GF-D8 (cell line): ENCODE results near the gene SCART1.
"Not testable (repeated sequence)": the region's sequence is repeated elsewhere in the genome, so short reads cannot be mapped to it uniquely, and the experiment has no call there.

Experiments
- DNase-seq: peaks from one replicate; lab custom pipeline; 2025; lab: John Stamatoyannopoulos, UW

The SCART1 gene

DNA sequence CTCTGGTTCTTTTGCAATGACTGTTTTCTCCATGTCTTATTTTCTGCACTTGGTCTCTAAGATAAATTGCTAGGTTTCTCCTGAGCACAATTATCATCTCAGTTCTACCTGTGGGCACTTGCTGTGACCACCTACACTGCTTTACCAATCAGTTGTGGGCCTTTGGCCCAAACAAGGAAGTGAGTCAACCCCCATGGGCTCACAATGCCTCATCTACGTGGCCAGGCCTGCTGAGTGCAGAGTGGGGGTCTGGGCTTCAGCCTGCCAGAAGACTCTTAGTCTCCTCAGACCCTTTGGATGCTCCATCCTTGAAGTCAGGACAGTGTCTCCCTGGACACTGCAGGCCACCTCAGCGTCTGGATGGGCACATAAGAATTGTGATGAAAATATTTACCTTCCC lies 20.3 kb downstream of the SCART1 start:
- no peak for DNase-seq

- DNase-seq = no peak
Measured at GRCh38 chr10:133474665-133475424, 21.1 kb downstream of the SCART1 start.

DNA sequence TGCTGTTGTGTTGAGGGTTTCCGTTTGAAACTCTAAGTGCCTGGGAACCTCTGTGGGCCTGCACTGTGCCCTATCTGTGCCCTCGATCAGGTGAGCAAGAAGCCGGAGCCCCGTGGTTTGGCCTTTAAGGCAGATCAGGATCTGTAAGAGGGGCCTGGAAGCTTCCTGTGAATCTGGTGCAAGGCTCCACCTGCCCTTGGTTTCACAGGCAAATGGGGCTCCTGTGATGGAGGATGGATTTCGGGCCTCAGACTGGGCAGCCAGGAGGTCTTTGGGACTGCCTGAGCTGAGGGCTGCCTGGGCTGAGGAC lies 21.6 kb downstream of the SCART1 start:
- DNase-seq = no peak

GRCh38 chr10:133475821-133476640 lies 22.3 kb downstream of the SCART1 start:
- DNase-seq = no peak

DNA sequence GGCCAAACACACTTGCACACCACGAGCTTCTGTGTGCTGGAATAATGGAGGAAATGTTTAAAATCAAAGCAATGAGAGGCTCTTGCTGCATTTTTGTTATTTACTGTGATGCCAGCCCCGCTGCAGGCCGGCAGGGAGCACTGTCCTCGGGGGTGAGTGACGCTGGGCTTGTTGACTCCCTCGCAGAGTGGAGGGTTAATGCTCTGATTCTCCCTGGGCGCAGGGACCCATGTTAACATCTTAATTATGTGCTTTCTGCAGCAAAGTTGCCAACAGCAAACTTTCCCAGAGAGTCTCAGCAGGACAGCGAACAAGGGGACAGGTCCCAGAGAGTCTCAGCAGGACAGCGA lies 22.9 kb downstream of the SCART1 start:
- DNase-seq = no peak

DNA sequence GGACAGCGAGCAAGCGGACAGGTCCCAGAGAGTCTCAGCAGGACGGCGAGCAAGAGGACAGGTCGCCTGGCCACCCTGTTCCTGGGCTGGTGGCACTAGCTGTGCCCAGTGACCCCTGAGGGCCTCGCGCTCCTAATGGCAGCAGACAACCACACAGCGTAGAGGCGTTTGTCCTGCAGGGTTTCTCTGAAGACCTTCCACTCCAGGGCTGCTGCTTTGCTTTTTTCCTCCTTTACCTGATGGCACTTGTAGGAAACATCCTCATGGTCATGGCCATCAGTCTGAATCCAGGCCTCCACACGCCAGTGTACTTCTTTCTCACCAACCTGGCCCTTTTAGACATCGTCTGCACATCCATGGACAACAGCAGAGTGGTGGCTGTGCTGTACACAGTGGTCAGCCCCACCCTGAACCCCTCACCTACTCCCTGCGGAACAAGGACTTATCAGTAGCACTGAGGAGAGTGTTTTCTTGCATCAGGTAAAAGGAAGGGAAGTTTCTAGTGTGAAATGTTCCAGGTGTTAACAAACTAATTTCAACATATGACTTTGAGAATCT lies 27.4 kb downstream of the SCART1 start:
- no peak for DNase-seq

GRCh38 chr10:133481657-133482056 lies 27.9 kb downstream of the SCART1 start:
- no peak for DNase-seq

DNA sequence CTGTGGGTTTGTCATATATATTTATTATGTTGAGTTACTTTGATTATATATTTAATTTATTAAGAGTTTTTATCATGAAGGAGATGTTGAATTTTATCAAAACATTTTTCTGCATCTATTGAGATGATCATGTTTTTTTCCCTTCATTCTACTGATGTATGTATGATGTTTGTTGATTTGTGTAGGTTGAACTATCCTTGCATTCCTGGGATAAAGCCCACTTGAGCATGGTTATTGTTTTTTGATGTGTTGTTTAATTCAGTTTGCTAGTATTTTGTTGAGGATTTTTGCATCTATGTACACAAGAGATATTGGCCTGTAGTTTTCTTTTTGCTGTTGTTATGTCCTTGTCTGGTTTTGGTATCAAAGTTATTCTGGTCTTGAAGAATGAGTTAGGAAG lies 31.1 kb downstream of the SCART1 start:
- DNase-seq = no peak

GRCh38 chr10:133487085-133487484 lies 33.3 kb downstream of the SCART1 start:
- DNase-seq = no peak

GRCh38 chr10:133488354-133488753 lies 34.6 kb downstream of the SCART1 start:
- DNase-seq = no peak

DNA sequence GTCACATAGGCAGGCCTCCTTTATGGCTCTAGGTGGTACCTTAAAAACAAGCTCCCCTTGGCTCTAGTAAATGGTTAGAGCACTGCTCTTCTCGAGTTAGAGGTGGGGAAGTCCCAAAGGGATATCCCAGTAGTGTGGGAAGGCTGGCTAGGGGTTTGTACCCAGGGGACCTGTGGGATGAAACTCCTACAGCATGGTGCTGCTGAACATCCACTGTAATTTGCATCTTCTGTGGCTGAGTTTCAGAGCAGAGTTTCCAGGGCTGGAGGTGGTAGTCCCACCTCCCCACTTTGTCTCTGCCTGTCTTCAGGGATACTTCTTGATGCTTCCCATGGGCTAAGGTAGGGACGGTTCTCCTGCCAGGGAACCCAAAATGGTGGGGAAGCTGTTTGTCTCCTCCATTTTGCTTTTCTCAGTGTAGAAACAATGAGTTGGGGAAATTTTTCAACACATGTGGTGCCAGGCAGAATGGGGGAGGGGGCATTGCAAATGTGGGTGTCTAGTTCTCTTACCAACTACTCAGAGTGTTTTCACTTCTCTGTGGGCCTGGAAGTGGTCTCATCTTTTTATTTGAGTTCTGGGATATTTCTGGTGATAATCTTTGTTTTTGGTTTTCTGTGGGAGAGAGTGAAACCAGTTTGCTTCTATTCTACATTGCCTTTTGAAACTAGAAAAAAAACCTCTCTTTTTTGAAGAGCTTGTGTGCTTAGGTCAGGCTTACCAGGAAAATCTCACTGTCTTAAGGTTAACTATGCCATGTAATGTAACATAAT lies 36.3 kb downstream of the SCART1 start:
- DNase-seq = no peak

DNA sequence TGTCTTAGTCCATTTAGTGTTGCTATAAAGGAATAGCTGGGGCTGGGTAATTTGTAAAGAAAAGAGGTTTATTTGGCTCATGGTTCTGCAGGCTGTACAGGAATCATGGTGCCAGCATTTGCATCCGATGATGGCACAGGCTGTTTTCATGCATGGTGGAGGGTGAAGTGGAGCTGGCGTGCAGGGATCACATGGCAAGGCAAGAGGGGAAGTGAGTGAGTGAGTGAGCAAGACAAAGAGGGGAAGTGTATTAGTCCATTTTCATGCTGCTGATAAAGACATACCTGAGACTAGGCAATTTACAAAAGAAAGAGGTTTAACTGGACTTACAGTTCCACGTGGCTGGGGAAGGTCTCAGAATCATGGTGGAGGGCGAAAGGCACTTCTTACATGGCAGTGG lies 39.8 kb downstream of the SCART1 start:
- not testable (repeated sequence) for DNase-seq

DNA sequence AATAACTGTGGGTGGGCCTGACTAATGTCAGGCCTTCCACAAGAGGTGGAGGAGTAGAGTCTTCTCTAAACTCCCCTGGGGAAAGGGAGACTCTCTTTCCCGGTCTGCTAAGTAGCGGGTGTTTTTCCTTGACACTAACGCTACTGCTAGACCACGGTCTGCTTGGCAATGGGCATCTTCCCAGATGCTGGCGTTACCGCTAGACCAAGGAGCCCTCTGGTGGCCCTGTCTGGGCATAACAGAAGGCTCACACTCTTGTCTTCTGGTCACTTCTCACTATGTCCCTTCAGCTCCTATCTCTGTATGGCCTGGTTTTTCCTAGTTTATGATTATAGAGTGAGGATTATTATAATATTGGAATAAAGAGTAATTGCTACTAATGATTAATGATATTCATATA lies 43.6 kb downstream of the SCART1 start:
- not testable (repeated sequence) for DNase-seq

- not testable (repeated sequence) for DNase-seq
Measured at GRCh38 chr10:133499176-133499575, 45.4 kb downstream of the SCART1 start.

DNA sequence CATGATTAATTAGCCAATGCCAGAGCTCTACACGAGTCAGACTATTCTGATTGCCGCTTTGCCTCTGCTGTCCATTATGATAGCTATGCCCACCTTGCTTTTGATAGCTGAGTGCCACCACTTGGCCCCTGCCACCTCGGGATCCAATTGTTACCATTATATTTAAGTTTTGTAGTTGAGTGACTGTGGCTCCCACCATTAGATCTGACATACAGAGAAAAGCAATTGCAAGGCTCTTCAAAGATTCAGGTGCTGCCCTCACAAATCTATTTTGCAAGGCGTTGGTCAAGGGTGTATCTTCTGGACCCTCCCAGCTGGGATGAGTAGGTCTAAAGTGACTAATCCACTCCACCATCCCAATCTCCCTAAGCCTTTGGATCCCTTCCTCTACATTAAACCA lies 47.2 kb downstream of the SCART1 start:
- not testable (repeated sequence) for DNase-seq

- no peak for DNase-seq
Measured at GRCh38 chr10:133509700-133510099, 56.0 kb downstream of the SCART1 start.

GRCh38 chr10:133511408-133511807 lies 57.7 kb downstream of the SCART1 start:
- DNase-seq = no peak

DNA sequence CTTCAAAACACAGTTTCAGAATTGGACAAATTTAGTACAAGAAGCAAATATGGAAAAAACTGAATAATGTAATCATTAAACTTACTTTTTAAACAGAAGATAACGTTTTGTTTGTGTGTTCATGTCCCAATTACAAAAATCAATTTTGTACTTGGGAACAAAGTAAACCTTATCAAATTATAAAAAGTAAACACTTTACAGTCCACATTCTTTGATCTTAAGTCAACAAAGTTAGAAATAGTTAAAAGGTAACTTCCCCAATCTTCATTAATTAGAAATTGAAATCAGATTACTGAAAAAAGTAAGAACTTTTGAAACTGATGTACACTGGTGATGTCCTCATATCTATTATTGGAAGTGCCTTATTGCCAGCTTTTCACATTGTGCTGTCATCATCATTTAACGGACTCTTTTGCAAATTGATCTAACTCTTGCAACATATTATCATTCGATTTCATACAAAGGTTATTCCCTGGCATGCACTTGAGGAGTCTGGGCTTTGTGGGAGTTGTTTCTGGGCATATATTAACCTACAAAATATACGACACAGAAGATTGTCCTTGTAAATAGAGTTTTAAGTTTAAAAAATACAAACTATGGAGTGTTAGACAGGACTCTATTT lies 58.3 kb downstream of the SCART1 start:
- DNase-seq = no peak

GRCh38 chr10:133515471-133515870 lies 61.7 kb downstream of the SCART1 start:
- no peak for DNase-seq

- DNase-seq = no peak
Measured at GRCh38 chr10:133516057-133516456, 62.3 kb downstream of the SCART1 start.

- DNase-seq = not testable (repeated sequence)
Measured at GRCh38 chr10:133518517-133518916, 64.8 kb downstream of the SCART1 start.
